ENCODE measurements around the gene ANKRD10. TPM values are rescaled to one million over a fixed set of nuclear protein-coding genes. Genes with fewer than 3 reads are reported as not detected.
"Not testable (repeated sequence)": the region's sequence is repeated elsewhere in the genome, so short reads cannot be mapped to it uniquely, and the experiment has no call there.

ANKRD10 gene
- polyA plus RNA-seq (2013, experiment 1 of 2; ENCODE audit: insufficient read length): 63.7 TPM
- polyA plus RNA-seq (2013, experiment 2 of 2; ENCODE audit: insufficient read length): 59.7 TPM

GRCh38 chr13:110915057-110915873, at the start of gene ANKRD10:
TSS of gene ANKRD10 (minus strand) at chr13:110915069. CDS start at chr13:110914934, 135 bp downstream.
- peak; percentile 99 for DNase-seq

GRCh38 chr13:110964229-110965037, 49.6 kb upstream of the ANKRD10 start:
- no peak for DNase-seq

- no peak for DNase-seq
Observed at GRCh38 chr13:110963554-110963970, 48.7 kb upstream of the ANKRD10 start.

GRCh38 chr13:110961959-110962358, 47.1 kb upstream of the ANKRD10 start:
- no peak for DNase-seq

GRCh38 chr13:110960204-110960603, 45.3 kb upstream of the ANKRD10 start:
- no peak for DNase-seq

GRCh38 chr13:110957931-110958330, 43.1 kb upstream of the ANKRD10 start:
- DNase-seq: no peak

- DNase-seq: no peak
Observed at GRCh38 chr13:110957181-110957884, 42.5 kb upstream of the ANKRD10 start.

- peak; percentile 64 for DNase-seq
Observed at GRCh38 chr13:110956216-110956615, 41.3 kb upstream of the ANKRD10 start.

GRCh38 chr13:110955608-110956007, 40.7 kb upstream of the ANKRD10 start:
- not testable (repeated sequence) for DNase-seq

GRCh38 chr13:110955072-110955503, 40.2 kb upstream of the ANKRD10 start:
- DNase-seq: peak; percentile 95

- DNase-seq: not testable (repeated sequence)
Observed at GRCh38 chr13:110954533-110954920, 39.7 kb upstream of the ANKRD10 start.

GRCh38 chr13:110953833-110954532, 39.1 kb upstream of the ANKRD10 start:
- DNase-seq: no peak

- no peak for DNase-seq
Observed at GRCh38 chr13:110953416-110953815, 38.5 kb upstream of the ANKRD10 start.

- not testable (repeated sequence) for DNase-seq
Observed at GRCh38 chr13:110952135-110952534, 37.3 kb upstream of the ANKRD10 start.

- no peak for DNase-seq
Observed at GRCh38 chr13:110950819-110951570, 36.1 kb upstream of the ANKRD10 start.

- DNase-seq: no peak
Observed at GRCh38 chr13:110950356-110950755, 35.5 kb upstream of the ANKRD10 start.

- no peak for DNase-seq
Observed at GRCh38 chr13:110949628-110950027, 34.8 kb upstream of the ANKRD10 start.

- no peak for DNase-seq
Observed at GRCh38 chr13:110949116-110949515, 34.2 kb upstream of the ANKRD10 start.

- DNase-seq: not testable (repeated sequence)
Observed at GRCh38 chr13:110947338-110947737, 32.5 kb upstream of the ANKRD10 start.

GRCh38 chr13:110945928-110946570, 31.2 kb upstream of the ANKRD10 start:
- no peak for DNase-seq

Data from fibroblast of skin of abdomen (primary cell).